Retina (tissue), 1 donor: Measurements from ENCODE around the gene GPHN.

Source experiments
- DNase-seq: peaks from one replicate; pipeline ENCODE4 v3.0.0-alpha.2; 2016

The GPHN gene

GRCh38 chr14:67186789-67187584 lies 679.0 kb downstream of the GPHN start:
- DNase-seq = no peak

DNA sequence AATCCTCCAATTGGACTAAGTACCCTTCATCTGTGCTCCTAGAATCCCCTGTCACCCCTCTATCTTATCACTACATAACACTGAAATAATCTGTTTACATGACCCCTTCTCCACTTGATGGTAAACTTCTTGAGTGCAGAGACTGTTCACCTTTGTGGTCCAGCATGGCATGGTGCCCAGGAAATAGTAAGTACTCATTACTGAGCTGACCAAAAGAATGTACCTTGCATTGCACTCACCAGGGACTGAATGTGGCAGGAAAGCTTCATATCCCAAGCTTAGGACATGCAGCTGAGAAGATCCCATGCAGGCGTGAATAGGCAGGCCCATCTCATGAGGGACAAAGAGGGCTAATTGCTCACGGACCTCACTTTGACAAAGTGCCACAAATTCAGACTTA lies 679.9 kb downstream of the GPHN start:
- no peak for DNase-seq

- DNase-seq = no peak
Observed at GRCh38 chr14:67188326-67188725, 680.4 kb downstream of the GPHN start.

- no peak for DNase-seq
Observed at GRCh38 chr14:67191768-67192290, 683.9 kb downstream of the GPHN start.

GRCh38 chr14:67192366-67192765 lies 684.4 kb downstream of the GPHN start:
- no peak for DNase-seq

GRCh38 chr14:67195279-67195678 lies 687.3 kb downstream of the GPHN start:
- DNase-seq = no peak

DNA sequence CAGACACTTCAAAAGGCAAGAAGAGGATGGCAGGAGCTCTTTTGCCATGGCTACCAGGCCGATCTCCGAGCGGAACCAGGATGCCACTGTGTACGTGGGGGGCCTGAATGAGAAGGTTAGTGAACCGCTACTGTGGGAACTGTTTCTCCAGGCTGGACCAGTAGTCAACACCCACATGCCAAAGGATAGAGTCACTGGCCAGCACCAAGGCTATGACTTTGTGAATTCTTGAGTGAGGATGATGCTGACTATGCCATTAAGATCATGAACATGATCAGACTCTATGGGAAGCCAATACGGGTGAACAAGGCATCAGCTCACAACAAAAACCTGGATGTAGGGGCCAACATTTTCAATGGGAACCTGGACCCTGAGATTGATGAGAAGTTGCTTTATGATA lies 691.1 kb downstream of the GPHN start:
- DNase-seq = no peak

- no peak for DNase-seq
Observed at GRCh38 chr14:67207810-67208209, 699.9 kb downstream of the GPHN start.

DNA sequence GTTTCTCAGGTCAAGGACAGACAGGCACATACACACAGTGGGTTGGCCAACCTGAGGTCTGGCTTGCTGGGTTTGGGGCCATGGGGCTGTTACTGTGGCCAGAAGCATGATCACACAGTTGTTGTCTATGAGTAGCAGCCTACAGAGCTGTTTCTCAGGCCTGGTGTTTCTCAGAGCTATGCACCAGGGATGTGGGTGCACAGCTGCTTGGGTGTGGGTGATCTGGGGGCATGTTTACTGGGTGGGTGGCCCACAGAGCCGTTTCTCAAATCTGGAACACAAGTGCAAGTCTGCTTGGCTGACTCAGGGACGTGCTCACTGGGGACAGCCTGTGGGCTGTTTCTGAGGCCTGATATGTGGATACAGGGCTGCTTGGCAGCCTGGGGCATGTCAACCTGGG lies 710.2 kb downstream of the GPHN start:
- DNase-seq = no peak

GRCh38 chr14:67221248-67221981 lies 713.5 kb downstream of the GPHN start:
- no peak for DNase-seq

- no peak for DNase-seq
Observed at GRCh38 chr14:67221982-67222328, 714.0 kb downstream of the GPHN start.

DNA sequence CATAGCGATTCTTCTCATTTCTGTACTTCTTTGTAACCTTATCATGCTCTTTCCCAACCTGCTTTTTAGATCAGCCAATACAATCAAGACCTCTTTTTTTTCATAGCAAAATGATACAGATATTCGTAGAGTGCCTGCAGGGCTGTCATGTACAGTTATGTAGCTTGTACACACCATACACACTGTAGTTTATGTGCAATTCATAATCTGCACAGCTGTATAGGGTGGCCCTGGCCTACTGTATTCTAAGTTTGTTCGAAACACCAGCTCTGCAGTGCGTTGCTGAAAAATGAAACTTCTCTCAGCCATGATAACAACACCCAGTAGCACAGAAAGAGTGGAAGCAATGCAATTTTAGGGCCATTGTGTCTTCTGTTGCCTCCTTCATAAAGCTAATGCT lies 717.6 kb downstream of the GPHN start:
- no peak for DNase-seq

- no peak for DNase-seq
Observed at GRCh38 chr14:67228325-67228984, 720.5 kb downstream of the GPHN start.
